ENCODE data around the gene ARHGEF6. TPM values are rescaled to one million over a fixed set of nuclear protein-coding genes. Genes with fewer than 3 reads are reported as not detected.

ARHGEF6 gene
- total and polyA plus RNA-seq, 2 experiments from 2014 or later = 2.5 to 6.0 TPM

DNA sequence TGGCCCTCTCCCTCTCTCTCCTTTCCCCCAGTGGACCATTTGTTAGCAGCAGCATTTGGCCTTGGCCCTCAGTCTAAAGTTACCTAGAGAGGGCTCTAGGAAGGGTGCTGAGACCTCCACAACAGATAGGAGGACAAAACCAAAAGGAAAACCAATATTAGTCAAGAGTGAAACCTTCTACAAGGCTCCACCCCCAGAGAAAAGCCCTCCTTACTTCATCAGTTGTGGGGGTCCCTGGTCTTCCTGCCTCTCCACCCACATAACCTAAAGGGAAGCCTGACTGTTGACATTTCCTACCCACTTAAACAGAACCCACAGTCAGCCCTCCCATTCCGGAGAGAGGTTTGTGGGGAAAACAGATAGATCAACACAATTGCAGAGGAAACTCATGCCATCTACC lies 137.5 kb downstream of the ARHGEF6 start:
- Mint-ChIP-seq H3K4me1 (peaks cover under 1% of the 10 kb centered on the region; the same call in 1 of the 3 replicates), H3K36me3 (ENCODE audit: low read depth) (no peaks in the 10 kb centered on the region; the same call in 2 of the 3 replicates), H3K4me3 (no peak overlapping the region), H3K27me3 (ENCODE audit: insufficient read depth, low read depth, poor library complexity) (peaks cover 2% of the 10 kb centered on the region), H3K27ac (no peak overlapping the region), H3K9me3 (no peaks in the 10 kb centered on the region)
- DNase-seq (ENCODE audit: low spot score) = no peak
- Histone ChIP-seq H3F3A (replicated peaks; ENCODE audit: low read depth) (no peaks in the 10 kb centered on the region), H3K4me3 (no peak overlapping the region), H3K9me2 (ENCODE audit: insufficient read depth) (no peaks in the 10 kb centered on the region), H2AFZ (no peak overlapping the region), H3K4me1 (ENCODE audit: insufficient read depth) (no peaks in the 10 kb centered on the region), H3K36me3 (ENCODE audit: insufficient read depth) (no peaks in the 10 kb centered on the region), H3K4me2 (no peak overlapping the region), H3K79me2 (replicated peaks; ENCODE audit: insufficient read depth) (no peaks in the 10 kb centered on the region), H4K20me1 (replicated peaks; ENCODE audit: insufficient read depth) (no peaks in the 10 kb centered on the region), H3K27me3 (ENCODE audit: insufficient read depth) (no peaks in the 10 kb centered on the region), H3K27ac (ENCODE audit: low read depth) (no peak overlapping the region)
- ATAC-seq = no peak
- no peak for TF ChIP-seq EZH2 (IDR thresholded peaks at IDR 0.05; ENCODE audit: low read depth, unreplicated experiment)
- no peak for TF ChIP-seq NANOG (IDR thresholded peaks at IDR 0.05; ENCODE audit: borderline replicate concordance)
- TF ChIP-seq REST (IDR thresholded peaks at IDR 0.05; ENCODE audit: unreplicated experiment) = no peak
- no peak for TF ChIP-seq ZNF462 (CRISPR knock-in tag; IDR thresholded peaks at IDR 0.05)
- TF ChIP-seq JUNB (IDR thresholded peaks at IDR 0.05; ENCODE audit: unreplicated experiment) = no peak
- TF ChIP-seq STAT1 (IDR thresholded peaks at IDR 0.05; ENCODE audit: unreplicated experiment) = no peak
- no peak for TF ChIP-seq CTCF (conservative IDR thresholded peaks at IDR 0.05; ENCODE audit: low read depth in 2 of 2)
- no peak for TF ChIP-seq CREB1 (CRISPR knock-in tag; IDR thresholded peaks at IDR 0.05; ENCODE audit: low read depth)
- TF ChIP-seq EZH2phosphoT487 (IDR thresholded peaks at IDR 0.05; ENCODE audit: unreplicated experiment) = no peak
- no peak for TF ChIP-seq ETS1 (IDR thresholded peaks at IDR 0.05)
- no peak for TF ChIP-seq ZNF331 (CRISPR knock-in tag; IDR thresholded peaks at IDR 0.05; ENCODE audit: low read depth)
- no peak for TF ChIP-seq ZNF114 (CRISPR knock-in tag; IDR thresholded peaks at IDR 0.05)

Data from GM23338 (cell line).